ENCODE measurements around the gene SLC38A7.

- TF ChIP-seq POLR2AphosphoS5 (IDR thresholded peaks at IDR 0.05; ENCODE audit: low read depth) (no peak), CTCF (conservative IDR thresholded peaks at IDR 0.05; ENCODE audit: low read depth in 2 of 2) (no peak), EZH2phosphoT487 (IDR thresholded peaks at IDR 0.05; ENCODE audit: unreplicated experiment) (no peak), ZNF114 (CRISPR knock-in tag; IDR thresholded peaks at IDR 0.05) (no peak), EZH2 (IDR thresholded peaks at IDR 0.05; ENCODE audit: low read depth, unreplicated experiment) (no peak), CREB1 (CRISPR knock-in tag; IDR thresholded peaks at IDR 0.05; ENCODE audit: low read depth) (no peak), STAT1 (IDR thresholded peaks at IDR 0.05; ENCODE audit: unreplicated experiment) (no peak), ZNF331 (CRISPR knock-in tag; IDR thresholded peaks at IDR 0.05; ENCODE audit: low read depth) (no peak), JUNB (IDR thresholded peaks at IDR 0.05; ENCODE audit: unreplicated experiment) (no peak)
- TF ChIP-seq, protein P1, sequence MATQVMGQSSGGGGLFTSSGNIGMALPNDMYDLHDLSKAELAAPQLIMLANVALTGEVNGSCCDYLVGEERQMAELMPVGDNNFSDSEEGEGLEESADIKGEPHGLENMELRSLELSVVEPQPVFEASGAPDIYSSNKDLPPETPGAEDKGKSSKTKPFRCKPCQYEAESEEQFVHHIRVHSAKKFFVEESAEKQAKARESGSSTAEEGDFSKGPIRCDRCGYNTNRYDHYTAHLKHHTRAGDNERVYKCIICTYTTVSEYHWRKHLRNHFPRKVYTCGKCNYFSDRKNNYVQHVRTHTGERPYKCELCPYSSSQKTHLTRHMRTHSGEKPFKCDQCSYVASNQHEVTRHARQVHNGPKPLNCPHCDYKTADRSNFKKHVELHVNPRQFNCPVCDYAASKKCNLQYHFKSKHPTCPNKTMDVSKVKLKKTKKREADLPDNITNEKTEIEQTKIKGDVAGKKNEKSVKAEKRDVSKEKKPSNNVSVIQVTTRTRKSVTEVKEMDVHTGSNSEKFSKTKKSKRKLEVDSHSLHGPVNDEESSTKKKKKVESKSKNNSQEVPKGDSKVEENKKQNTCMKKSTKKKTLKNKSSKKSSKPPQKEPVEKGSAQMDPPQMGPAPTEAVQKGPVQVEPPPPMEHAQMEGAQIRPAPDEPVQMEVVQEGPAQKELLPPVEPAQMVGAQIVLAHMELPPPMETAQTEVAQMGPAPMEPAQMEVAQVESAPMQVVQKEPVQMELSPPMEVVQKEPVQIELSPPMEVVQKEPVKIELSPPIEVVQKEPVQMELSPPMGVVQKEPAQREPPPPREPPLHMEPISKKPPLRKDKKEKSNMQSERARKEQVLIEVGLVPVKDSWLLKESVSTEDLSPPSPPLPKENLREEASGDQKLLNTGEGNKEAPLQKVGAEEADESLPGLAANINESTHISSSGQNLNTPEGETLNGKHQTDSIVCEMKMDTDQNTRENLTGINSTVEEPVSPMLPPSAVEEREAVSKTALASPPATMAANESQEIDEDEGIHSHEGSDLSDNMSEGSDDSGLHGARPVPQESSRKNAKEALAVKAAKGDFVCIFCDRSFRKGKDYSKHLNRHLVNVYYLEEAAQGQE (IDR thresholded peaks at IDR 0.05; ENCODE audit: unreplicated experiment) = no peak
- TF ChIP-seq, protein P2, sequence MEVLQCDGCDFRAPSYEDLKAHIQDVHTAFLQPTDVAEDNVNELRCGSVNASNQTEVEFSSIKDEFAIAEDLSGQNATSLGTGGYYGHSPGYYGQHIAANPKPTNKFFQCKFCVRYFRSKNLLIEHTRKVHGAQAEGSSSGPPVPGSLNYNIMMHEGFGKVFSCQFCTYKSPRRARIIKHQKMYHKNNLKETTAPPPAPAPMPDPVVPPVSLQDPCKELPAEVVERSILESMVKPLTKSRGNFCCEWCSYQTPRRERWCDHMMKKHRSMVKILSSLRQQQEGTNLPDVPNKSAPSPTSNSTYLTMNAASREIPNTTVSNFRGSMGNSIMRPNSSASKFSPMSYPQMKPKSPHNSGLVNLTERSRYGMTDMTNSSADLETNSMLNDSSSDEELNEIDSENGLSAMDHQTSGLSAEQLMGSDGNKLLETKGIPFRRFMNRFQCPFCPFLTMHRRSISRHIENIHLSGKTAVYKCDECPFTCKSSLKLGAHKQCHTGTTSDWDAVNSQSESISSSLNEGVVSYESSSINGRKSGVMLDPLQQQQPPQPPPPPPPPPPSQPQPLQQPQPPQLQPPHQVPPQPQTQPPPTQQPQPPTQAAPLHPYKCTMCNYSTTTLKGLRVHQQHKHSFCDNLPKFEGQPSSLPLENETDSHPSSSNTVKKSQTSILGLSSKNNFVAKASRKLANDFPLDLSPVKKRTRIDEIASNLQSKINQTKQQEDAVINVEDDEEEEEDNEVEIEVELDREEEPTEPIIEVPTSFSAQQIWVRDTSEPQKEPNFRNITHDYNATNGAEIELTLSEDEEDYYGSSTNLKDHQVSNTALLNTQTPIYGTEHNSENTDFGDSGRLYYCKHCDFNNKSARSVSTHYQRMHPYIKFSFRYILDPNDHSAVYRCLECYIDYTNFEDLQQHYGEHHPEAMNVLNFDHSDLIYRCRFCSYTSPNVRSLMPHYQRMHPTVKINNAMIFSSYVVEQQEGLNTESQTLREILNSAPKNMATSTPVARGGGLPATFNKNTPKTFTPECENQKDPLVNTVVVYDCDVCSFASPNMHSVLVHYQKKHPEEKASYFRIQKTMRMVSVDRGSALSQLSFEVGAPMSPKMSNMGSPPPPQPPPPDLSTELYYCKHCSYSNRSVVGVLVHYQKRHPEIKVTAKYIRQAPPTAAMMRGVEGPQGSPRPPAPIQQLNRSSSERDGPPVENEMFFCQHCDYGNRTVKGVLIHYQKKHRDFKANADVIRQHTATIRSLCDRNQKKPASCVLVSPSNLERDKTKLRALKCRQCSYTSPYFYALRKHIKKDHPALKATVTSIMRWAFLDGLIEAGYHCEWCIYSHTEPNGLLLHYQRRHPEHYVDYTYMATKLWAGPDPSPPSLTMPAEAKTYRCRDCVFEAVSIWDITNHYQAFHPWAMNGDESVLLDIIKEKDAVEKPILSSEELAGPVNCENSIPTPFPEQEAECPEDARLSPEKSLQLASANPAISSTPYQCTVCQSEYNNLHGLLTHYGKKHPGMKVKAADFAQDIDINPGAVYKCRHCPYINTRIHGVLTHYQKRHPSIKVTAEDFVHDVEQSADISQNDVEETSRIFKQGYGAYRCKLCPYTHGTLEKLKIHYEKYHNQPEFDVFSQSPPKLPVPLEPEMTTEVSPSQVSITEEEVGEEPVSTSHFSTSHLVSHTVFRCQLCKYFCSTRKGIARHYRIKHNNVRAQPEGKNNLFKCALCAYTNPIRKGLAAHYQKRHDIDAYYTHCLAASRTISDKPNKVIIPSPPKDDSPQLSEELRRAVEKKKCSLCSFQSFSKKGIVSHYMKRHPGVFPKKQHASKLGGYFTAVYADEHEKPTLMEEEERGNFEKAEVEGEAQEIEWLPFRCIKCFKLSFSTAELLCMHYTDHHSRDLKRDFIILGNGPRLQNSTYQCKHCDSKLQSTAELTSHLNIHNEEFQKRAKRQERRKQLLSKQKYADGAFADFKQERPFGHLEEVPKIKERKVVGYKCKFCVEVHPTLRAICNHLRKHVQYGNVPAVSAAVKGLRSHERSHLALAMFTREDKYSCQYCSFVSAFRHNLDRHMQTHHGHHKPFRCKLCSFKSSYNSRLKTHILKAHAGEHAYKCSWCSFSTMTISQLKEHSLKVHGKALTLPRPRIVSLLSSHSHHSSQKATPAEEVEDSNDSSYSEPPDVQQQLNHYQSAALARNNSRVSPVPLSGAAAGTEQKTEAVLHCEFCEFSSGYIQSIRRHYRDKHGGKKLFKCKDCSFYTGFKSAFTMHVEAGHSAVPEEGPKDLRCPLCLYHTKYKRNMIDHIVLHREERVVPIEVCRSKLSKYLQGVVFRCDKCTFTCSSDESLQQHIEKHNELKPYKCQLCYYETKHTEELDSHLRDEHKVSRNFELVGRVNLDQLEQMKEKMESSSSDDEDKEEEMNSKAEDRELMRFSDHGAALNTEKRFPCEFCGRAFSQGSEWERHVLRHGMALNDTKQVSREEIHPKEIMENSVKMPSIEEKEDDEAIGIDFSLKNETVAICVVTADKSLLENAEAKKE (CRISPR knock-in tag; IDR thresholded peaks at IDR 0.05) = no peak
Measured at GRCh38 chr16:58639230-58639629, 45.3 kb downstream of the SLC38A7 start.
